K562 (cell line): Measurements from ENCODE around the gene NUP155. TPM values are rescaled to one million over a fixed set of nuclear protein-coding genes. Genes with fewer than 3 reads are reported as not detected.

Source experiments
- ATAC-seq: fragments of 200-7000 bp; cut with Tn5 transposase; 3 replicates; pipeline ENCODE4 v1.9.1; 2020; ENCODE audit warnings: moderate library complexity
- BruUV-seq: library from RNA; stranded (reverse); fragments of 400-500 nt; replicated peaks from 2 replicates; lab custom pipeline; 2021; lab: Mats Ljungman, UMichigan
- CTCF ChIA-PET: fragments of 300-600 bp; formaldehyde crosslinking; extraction: SDS; loops from one replicate; lab custom pipeline; 2021; ENCODE audit warnings: low intra/inter-chr PET ratio; lab: Yijun Ruan, JAX
- POLR2A ChIA-PET: fragments of 300-600, 350-650 bp; sonication (Branson Sonifier 250); formaldehyde crosslinking; extraction: SDS; loops from one replicate; lab custom pipeline; 2021; ENCODE audit warnings: antibody characterized with exemption, inconsistent platforms; lab: Yijun Ruan, JAX
- DNase-seq, 4 experiments: peaks; one replicate each; pipeline versions ENCODE4 v3.0.0 to v3.0.0-alpha.2; 2011 to 2018; ENCODE audit warnings: low spot score in 3 of 4, mixed read lengths in 3 of 4; ENCODE audit errors: extremely low read depth in 1 of 4
- FAIRE-seq: peaks from 2 replicates; lab custom pipeline; 2011; peaks lifted over from hg19 to GRCh38; lab: Jason Lieb, UNC
- H2AFZ ChIP-seq: 2 replicates; pipeline ENCODE4 v1.6.0; 2011; ENCODE audit warnings: low read depth, low read length, control low read depth, inconsistent platforms
- H3K27ac ChIP-seq: fragments of 200-600 bp; 3 replicates; pipeline ENCODE4 v1.8.0; 2011; ENCODE audit warnings: low read depth, mild to moderate bottlenecking, control low read depth, inconsistent platforms, low read length, moderate library complexity, mixed read lengths; ENCODE audit errors: extremely low read depth
- H3K27me3 ChIP-seq, 2 experiments: fragments of 300-600 bp in 1 of 2; 2 replicates in 1 of 2; 3 replicates in 1 of 2; pipeline versions ENCODE4 v1.6.0 to v1.8.0; 2011; ENCODE audit warnings: inconsistent platforms in 2 of 2, low read length in 2 of 2, mild to moderate bottlenecking in 1 of 2, mixed read lengths in 1 of 2, moderate library complexity in 1 of 2; ENCODE audit not compliant: control insufficient read depth in 2 of 2, insufficient read depth in 2 of 2
- H3K36me3 ChIP-seq: fragments of 300-600 bp; 3 replicates; pipeline ENCODE4 v1.8.0; 2011; ENCODE audit warnings: mild to moderate bottlenecking, low read length, inconsistent platforms; ENCODE audit not compliant: control insufficient read depth, insufficient read depth
- H3K4me1 ChIP-seq, 2 experiments: fragments of 200-600 bp in 1 of 2; replicated peaks in 1 of 2; 2 replicates in 1 of 2; 3 replicates in 1 of 2; pipeline versions ENCODE4 v1.5.1 to v1.8.0; 2011; ENCODE audit warnings: inconsistent platforms in 2 of 2, low read length in 2 of 2, mild to moderate bottlenecking in 1 of 2, mixed read lengths in 1 of 2, moderate library complexity in 1 of 2; ENCODE audit not compliant: control insufficient read depth in 2 of 2, insufficient read depth in 2 of 2
- H3K4me2 ChIP-seq: 2 replicates; pipeline ENCODE4 v1.6.1; 2011; ENCODE audit warnings: low read length, control low read depth, inconsistent platforms, mixed read lengths; ENCODE audit not compliant: insufficient read depth
- H3K4me3 ChIP-seq: fragments of 200-600 bp; sonication (generic), shearing (Covaris generic); 2 replicates; pipeline ENCODE4 v1.5.1; 2016; ENCODE audit warnings: control low read depth, inconsistent platforms
- H3K79me2 ChIP-seq: fragments of 200-600 bp; 3 replicates; pipeline ENCODE4 v1.8.0; 2011; ENCODE audit warnings: low read length, inconsistent platforms; ENCODE audit not compliant: control insufficient read depth, insufficient read depth
- H3K9ac ChIP-seq, 2 experiments: 2 replicates each; pipeline versions ENCODE4 v1.6.0 to v1.6.1; 2011; ENCODE audit warnings: low read depth in 2 of 2, low read length in 2 of 2, control low read depth in 1 of 2, inconsistent platforms in 1 of 2, mild to moderate bottlenecking in 1 of 2, mixed read lengths in 1 of 2; ENCODE audit not compliant: insufficient read depth in 1 of 2
- H3K9me1 ChIP-seq: one replicate; pipeline ENCODE4 v1.6.0; 2011; ENCODE audit warnings: inconsistent platforms, mild to moderate bottlenecking, low read length, moderate library complexity; ENCODE audit not compliant: control insufficient read depth, insufficient read depth
- H3K9me3 ChIP-seq: replicated peaks from 2 replicates; pipeline ENCODE4 v1.5.1; 2011; ENCODE audit warnings: low read depth, low read length, inconsistent platforms; ENCODE audit not compliant: control insufficient read depth, insufficient read depth
- H4K20me1 ChIP-seq: replicated peaks from 2 replicates; pipeline ENCODE4 v1.6.1; 2011; ENCODE audit warnings: low read length, inconsistent platforms, mixed read lengths; ENCODE audit not compliant: control insufficient read depth, insufficient read depth
- E2F3 ChIP-seq: fragments of 250-450 bp; sonication (Bioruptor Pico); IDR thresholded peaks from 2 replicates; pipeline ENCODE4 v1.4.0; 2020; ENCODE audit warnings: mild to moderate bottlenecking
- ELF1 ChIP-seq: fragments of 200-800 bp; sonication (Bioruptor generic); IDR thresholded peaks from 2 replicates; pipeline ENCODE4 v1.6.1; 2016; ENCODE audit warnings: missing genetic modification characterization, missing compliant biosample characterization
- FIP1L1 ChIP-seq: fragments of 200-400 bp; formaldehyde crosslinking; IDR thresholded peaks from 2 replicates; pipeline ENCODE4 v1.6.1; 2018; ENCODE audit warnings: mild to moderate bottlenecking, low read depth, low read length; ENCODE audit not compliant: poor library complexity, severe bottlenecking
- GABPB2 ChIP-seq: fragments of 250-450 bp; sonication (Bioruptor Pico); conservative IDR thresholded peaks from 2 replicates; pipeline ENCODE4 v1.5.1; 2021; ENCODE audit warnings: mild to moderate bottlenecking
- GATAD2B ChIP-seq: fragments of 450-650 bp; IDR thresholded peaks from 2 replicates; pipeline ENCODE4 v1.6.1; 2017; ENCODE audit warnings: mild to moderate bottlenecking, borderline replicate concordance
- MAFG ChIP-seq: fragments of 450-650 bp; conservative IDR thresholded peaks from 2 replicates; pipeline ENCODE4 v1.6.1; 2016; ENCODE audit warnings: missing genetic modification characterization, missing compliant biosample characterization
- POLR2H ChIP-seq: IDR thresholded peaks from 2 replicates; pipeline ENCODE4 v1.6.1; 2016; ENCODE audit warnings: missing genetic modification characterization, low read depth, mild to moderate bottlenecking, control low read depth, missing compliant biosample characterization, moderate library complexity
- SAFB ChIP-seq: fragments of 200-400 bp; formaldehyde crosslinking; IDR thresholded peaks from 2 replicates; pipeline ENCODE4 v1.6.1; 2017; ENCODE audit warnings: low read depth, low read length, borderline replicate concordance
- TEAD1 ChIP-seq, 2 experiments: fragments of 450-650 bp in 1 of 2; sonication (generic) in 1 of 2; formaldehyde crosslinking; IDR thresholded peaks; 2 replicates each; pipeline versions ENCODE4 v1.4.0 to v1.8.0; 2020 to 2022; ENCODE audit warnings: mild to moderate bottlenecking in 2 of 2, missing genetic modification reagents in 1 of 2
- WHSC1 ChIP-seq: IDR thresholded peaks from one replicate; pipeline ENCODE4 v1.6.1; 2012; ENCODE audit warnings: low read length, control low read depth, inconsistent platforms
- ZBTB1 ChIP-seq: sonication (generic); formaldehyde crosslinking; IDR thresholded peaks from 2 replicates; pipeline ENCODE4 v1.8.1; 2023; ENCODE audit warnings: missing genetic modification reagents, low read depth, mild to moderate bottlenecking, borderline replicate concordance
- ZNF655 ChIP-seq: fragments of 250-450 bp; sonication (Bioruptor Pico); IDR thresholded peaks from 2 replicates; pipeline ENCODE4 v1.5.0; 2021
- WGBS: fragments of 100-300 bp; shearing (Covaris generic); methylation state at CpG from one replicate; pipeline ENCODE4 v1.1.6; 2016; ENCODE audit warnings: low coverage, mixed read lengths; ENCODE audit not compliant: insufficient coverage; ENCODE audit errors: missing lambda C conversion rate; 5-methylcytosine and 5-hydroxymethylcytosine counted together
- in situ Hi-C: fragments of 300-500 bp; cut with MboI; formaldehyde crosslinking; loops from 4 replicates; pipeline ENCODE4 v1.15.0; 2018; ENCODE audit warnings: inconsistent platforms, mixed read lengths
- intact Hi-C: fragments of 100-400 bp; cut with micrococcal nuclease; formaldehyde crosslinking; loops from 2 replicates; pipeline ENCODE4 v1.14.2; 2022
- polyA plus RNA-seq, 8 experiments: library from polyadenylated mRNA; depleted of rRNA in 4 of 8; stranded (reverse) in 5 of 8; unstranded in 3 of 8; fragments of >200 nt; fragmentation: Nextera tagmentation in 2 of 8; fragmentation: Illumina TruSeq in 1 of 8; extraction: Ambion mirVana in 2 of 8; extraction: Trizol in 1 of 8; gene quantifications; 2 replicates each; pipeline versions ENCODE4 v1.2.1 to v1.2.3, GENCODE V29; 2011 to 2014; ENCODE audit warnings: inconsistent platforms in 1 of 8, missing spikeins in 1 of 8
- total RNA-seq, 7 experiments: library from RNA; depleted of rRNA in 6 of 7; stranded (reverse); fragments of >200 nt in 6 of 7; fragmentation: Illumina TruSeq in 2 of 7; extraction: Trizol in 2 of 7; gene quantifications; 2 replicates each; pipeline versions ENCODE4 v1.2.1 to v1.2.3, GENCODE V29; 2011 to 2021; ENCODE audit warnings: low replicate concordance in 1 of 7
- TF ChIP-seq, protein P1 (sequence below): sonication (generic); formaldehyde crosslinking; IDR thresholded peaks from 2 replicates; pipeline ENCODE4 v1.4.0; 2020; ENCODE audit warnings: mild to moderate bottlenecking, missing genetic modification reagents

The NUP155 gene
- total and polyA plus RNA-seq, 9 of the 15 experiments (the other 6 are each of a cell fraction or from before 2014, with no cell fraction given) = 39.3 to 130 (median 77.0) TPM

DNA sequence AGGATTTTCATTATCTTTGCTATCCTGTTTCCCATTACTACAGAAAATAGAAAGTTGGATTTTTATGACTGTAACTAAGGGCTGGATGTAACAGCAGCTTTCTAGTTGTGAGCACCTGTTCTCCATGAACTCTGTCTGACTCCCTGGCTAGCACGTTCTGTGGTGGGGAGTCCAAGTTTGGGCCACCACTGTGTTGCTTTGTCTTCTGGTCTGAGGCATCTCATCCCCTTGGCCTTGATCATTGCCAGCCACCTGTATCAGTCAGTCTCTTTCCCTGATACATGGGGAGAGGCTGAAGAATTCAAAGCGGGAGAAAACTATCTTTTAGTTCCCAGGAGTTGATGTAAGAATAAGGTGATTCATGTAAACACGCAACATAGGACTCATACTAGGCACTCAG is 41.6 kb upstream of the NUP155 start:
- 65% methylated on average over 3 of the region's 3 CpGs for WGBS
- Histone ChIP-seq H3K4me1 (no peaks in the 10 kb centered on the region), H2AFZ (no peak overlapping the region), H4K20me1 (no peaks in the 10 kb centered on the region), H3K36me3 (peaks cover 16% of the 10 kb centered on the region; the same call in 1 of the 3 replicates), H3K4me3 (no peak overlapping the region), H3K9me1 (no peaks in the 10 kb centered on the region), H3K27ac (no peak overlapping the region), H3K27me3 (no peaks in the 10 kb centered on the region), H3K9me3 (no peaks in the 10 kb centered on the region), H3K79me2 (no peaks in the 10 kb centered on the region), H3K9ac (no peak overlapping the region), H3K4me2 (no peak overlapping the region)
- TF ChIP-seq POLR2H (tag) = no peak
- TF ChIP-seq TEAD1 (CRISPR knock-in tag; IDR thresholded peaks at IDR 0.05) = no peak
- TF ChIP-seq GATAD2B = no peak
- TF ChIP-seq ZBTB1 (CRISPR knock-in tag) = no peak
- no peak for TF ChIP-seq SAFB
- TF ChIP-seq GABPB2 (CRISPR knock-in tag) = no peak
- TF ChIP-seq ELF1 (tag) = no peak
- TF ChIP-seq MAFG (tag) = no peak
- TF ChIP-seq, protein P1, sequence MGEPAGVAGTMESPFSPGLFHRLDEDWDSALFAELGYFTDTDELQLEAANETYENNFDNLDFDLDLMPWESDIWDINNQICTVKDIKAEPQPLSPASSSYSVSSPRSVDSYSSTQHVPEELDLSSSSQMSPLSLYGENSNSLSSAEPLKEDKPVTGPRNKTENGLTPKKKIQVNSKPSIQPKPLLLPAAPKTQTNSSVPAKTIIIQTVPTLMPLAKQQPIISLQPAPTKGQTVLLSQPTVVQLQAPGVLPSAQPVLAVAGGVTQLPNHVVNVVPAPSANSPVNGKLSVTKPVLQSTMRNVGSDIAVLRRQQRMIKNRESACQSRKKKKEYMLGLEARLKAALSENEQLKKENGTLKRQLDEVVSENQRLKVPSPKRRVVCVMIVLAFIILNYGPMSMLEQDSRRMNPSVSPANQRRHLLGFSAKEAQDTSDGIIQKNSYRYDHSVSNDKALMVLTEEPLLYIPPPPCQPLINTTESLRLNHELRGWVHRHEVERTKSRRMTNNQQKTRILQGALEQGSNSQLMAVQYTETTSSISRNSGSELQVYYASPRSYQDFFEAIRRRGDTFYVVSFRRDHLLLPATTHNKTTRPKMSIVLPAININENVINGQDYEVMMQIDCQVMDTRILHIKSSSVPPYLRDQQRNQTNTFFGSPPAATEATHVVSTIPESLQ = no peak
- TF ChIP-seq E2F3 (CRISPR knock-in tag) = no peak
- no peak for TF ChIP-seq FIP1L1
- no peak for TF ChIP-seq WHSC1
- no peak for TF ChIP-seq ZNF655 (CRISPR knock-in tag)
- ChIA-PET CTCF (interaction anchor here (0.6 to 2.2 kb wide), 6 partner anchors 142 to 780 kb away, joined by 3 to 23 read pairs (median 3); no protein-coding TSS in a partner anchor), POLR2A (interaction anchor here (0.8 to 1.4 kb wide), 3 partner anchors 12 to 362 kb away, joined by 3 to 5 read pairs (median 4); no protein-coding TSS in a partner anchor)
- DNase-seq = no peak
- no TSS peak for BruUV-seq
- ATAC-seq = peak; percentile 13; the same call in 1 of the 3 replicates
- in situ Hi-C loops = loop anchor here (5.0 kb wide), 1 partner anchor 780 kb away; no protein-coding TSS in a partner anchor
- intact Hi-C loops = loop anchor here (2.0 to 5.0 kb wide), 5 partner anchors 142 to 780 kb away; no protein-coding TSS in a partner anchor
- FAIRE-seq = no peak
